Astrocyte of the spinal cord (primary cell): ENCODE measurements around the gene TTC39C.

ENCODE experiments used
- DNase-seq: peaks from one replicate; pipeline ENCODE4 v3.0.0; 2011; ENCODE audit warnings: low read depth, low spot score
- H3K4me3 ChIP-seq: 2 replicates; pipeline ENCODE4 v1.5.1; 2011; ENCODE audit warnings: low read depth, mild to moderate bottlenecking, low read length, moderate library complexity
- in situ Hi-C: cut with HindIII; loops from 2 replicates; pipeline ENCODE4 v1.10.0; 2017; ENCODE audit warnings: low sequenced_read_pairs
- TF ChIP-seq, protein P1 (sequence below): IDR thresholded peaks from 2 replicates; pipeline ENCODE4 v1.5.1; 2012; ENCODE audit warnings: low read depth, mild to moderate bottlenecking, low read length, inconsistent platforms

The TTC39C gene

DNA sequence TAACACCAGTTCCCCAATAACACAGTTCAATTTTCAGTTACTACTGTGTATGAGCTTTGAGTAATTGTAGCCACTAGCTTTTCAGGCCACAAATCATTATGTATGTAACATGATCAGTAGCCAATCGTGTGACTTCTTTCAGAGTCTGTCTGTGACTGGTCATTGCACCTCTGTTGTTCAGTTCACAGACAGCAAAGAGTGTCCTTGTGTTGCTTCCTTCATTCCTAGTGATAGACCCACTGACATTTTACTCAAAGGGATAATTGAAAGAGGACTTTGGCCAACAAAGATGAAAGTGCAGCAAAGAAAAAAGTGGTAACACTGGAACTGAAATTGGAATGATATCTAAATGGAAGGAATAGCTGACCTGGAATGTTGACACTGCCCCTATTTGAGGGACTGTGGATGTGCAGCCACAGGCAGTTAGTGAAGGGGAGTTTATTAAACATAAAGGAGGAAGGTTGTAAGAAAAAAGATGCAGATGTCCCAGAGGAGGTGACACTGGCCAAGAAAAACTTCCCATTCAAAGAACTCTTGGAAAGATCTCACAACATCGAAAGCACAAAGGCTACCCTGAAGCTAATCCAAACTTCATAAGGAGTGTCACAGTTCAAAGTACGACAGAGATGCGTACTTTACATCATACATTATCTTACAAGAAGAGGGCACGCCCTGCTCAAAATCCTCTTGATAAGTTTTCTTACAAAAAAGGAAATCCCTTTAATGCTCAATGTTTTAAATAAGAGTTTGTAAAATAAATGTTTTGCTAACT, 19.3 kb downstream of the TTC39C start:
- DNase-seq = no peak
- H3K4me3 ChIP-seq = no peak overlapping the region
- in situ Hi-C loops = no loop called here
- TF ChIP-seq, protein P1, sequence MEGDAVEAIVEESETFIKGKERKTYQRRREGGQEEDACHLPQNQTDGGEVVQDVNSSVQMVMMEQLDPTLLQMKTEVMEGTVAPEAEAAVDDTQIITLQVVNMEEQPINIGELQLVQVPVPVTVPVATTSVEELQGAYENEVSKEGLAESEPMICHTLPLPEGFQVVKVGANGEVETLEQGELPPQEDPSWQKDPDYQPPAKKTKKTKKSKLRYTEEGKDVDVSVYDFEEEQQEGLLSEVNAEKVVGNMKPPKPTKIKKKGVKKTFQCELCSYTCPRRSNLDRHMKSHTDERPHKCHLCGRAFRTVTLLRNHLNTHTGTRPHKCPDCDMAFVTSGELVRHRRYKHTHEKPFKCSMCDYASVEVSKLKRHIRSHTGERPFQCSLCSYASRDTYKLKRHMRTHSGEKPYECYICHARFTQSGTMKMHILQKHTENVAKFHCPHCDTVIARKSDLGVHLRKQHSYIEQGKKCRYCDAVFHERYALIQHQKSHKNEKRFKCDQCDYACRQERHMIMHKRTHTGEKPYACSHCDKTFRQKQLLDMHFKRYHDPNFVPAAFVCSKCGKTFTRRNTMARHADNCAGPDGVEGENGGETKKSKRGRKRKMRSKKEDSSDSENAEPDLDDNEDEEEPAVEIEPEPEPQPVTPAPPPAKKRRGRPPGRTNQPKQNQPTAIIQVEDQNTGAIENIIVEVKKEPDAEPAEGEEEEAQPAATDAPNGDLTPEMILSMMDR = no peak

DNA sequence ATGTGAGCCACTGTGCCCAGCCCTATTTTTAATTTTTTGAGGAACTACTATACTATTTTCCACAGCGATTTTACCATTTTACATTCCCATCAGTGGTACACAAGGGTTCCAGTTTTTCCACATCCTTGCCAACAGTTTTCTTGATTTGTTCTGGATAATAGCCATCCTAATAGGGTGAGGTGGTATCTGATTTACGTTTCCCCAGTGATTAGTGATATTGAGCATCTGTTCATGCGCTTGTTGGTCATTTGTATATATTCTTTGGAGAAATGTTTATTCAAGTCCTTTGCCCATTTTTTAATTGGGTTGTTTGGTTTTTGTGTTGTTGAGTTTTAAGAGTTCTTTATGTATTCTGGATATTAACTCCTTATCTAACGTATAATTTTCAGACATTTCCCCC, 20.8 kb downstream of the TTC39C start:
- in situ Hi-C loops = no loop called here

DNA sequence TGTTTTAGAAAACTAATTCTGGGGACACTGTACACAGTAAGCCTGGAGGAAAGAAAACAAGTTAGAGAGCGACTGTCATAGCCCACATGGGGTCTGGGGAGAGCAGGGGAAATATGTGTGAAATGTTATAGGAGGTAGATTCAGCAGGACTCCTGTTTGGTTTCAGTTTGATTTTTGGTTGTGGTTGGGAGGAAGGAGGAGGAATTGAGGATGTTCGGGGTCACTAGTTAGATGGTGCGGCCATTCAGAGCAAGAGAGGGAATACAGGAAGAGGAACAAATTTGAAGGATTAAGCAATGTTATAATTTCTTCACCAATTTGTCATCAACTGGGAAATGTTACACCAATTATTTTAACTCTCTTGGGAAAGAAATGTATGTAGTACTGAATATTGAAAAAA, 25.1 kb downstream of the TTC39C start:
- H3K4me3 ChIP-seq = no peak overlapping the region
- in situ Hi-C loops = no loop called here
- no peak for DNase-seq
- TF ChIP-seq, protein P1 = no peak

More for the DNA sequence above, 20.8 kb downstream of the TTC39C start:
- no peak overlapping the region for H3K4me3 ChIP-seq
- TF ChIP-seq, protein P1 = no peak
- DNase-seq = no peak

DNA sequence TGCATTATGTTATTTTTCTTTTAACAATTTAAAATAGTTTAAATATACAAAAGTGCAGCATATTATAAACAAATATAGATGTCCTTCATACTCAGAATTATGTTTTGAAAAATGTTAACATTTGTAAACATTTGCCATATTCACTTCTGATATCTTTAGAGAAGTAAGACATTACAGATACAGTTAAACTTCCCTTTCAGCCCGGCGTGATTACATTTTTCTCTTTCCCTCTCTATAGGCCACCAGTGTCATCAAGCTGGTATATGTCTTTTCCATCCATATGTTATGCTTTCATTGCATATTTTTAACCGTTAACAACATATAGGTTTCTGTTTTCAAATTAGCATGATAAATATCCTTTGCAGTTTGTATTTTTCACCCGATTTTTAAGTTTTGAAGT, 27.1 kb downstream of the TTC39C start:
- no peak for DNase-seq
- in situ Hi-C loops = no loop called here
- H3K4me3 ChIP-seq = no peak overlapping the region
- TF ChIP-seq, protein P1 = no peak

DNA sequence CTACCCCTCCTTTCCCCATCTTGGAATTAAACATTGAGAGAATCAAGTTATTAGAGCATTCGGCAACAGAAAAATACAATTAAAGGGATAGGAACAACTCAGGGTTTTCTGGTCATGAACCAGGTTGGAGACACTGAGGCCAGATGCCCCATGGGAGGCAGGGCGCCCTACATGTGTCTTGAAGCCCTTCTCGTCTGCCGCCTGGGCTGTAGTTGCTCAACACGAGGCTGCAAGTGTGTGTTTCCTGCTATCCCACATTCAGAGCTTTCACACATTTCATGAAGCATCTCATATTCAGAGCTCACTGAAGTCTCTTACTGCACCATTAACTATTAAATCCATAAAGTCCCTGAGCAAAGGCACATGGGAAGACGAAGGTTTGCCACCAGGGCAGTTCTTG, 28.8 kb downstream of the TTC39C start:
- DNase-seq = no peak
- H3K4me3 ChIP-seq = no peak overlapping the region
- in situ Hi-C loops = no loop called here
- TF ChIP-seq, protein P1 = no peak

DNA sequence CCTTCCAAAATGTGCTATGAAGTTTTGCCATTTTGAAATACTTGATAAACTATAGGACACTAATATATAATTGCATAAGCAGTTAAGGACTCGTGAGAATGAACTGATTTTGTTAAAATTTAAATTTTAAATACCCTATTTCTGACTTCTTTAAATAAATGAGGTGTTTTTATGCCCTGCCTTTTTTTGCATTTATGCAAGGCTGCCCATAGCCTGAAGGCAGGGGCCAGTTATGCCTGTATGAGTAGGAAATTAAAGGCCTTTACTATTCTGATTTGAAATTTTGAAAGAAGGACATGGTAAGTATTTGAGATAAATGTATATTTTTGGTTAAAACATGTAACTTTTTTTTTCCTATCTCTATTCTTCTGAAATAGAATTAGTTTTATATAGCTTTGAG, 33.7 kb downstream of the TTC39C start:
- DNase-seq = no peak
- TF ChIP-seq, protein P1 = no peak
- in situ Hi-C loops = no loop called here
- no peak overlapping the region for H3K4me3 ChIP-seq
